Fibroblast of skin of back (primary cell): ENCODE results near the gene CENPN.

ENCODE experiments used
- DNase-seq: peaks from one replicate; pipeline ENCODE4 v3.0.0-alpha.2; 2013

CENPN gene

GRCh38 chr16:81081014-81081413, 74.0 kb downstream of the CENPN start:
- DNase-seq: no peak
